Activated CD8-positive, alpha-beta memory T cell treated with anti-CD3 and anti-CD28 coated beads for 36 hours (primary cell): ENCODE results near the gene LUC7L3. TPM values are rescaled to one million over a fixed set of nuclear protein-coding genes. Genes with fewer than 3 reads are reported as not detected.

ENCODE experiments used
- CTCF ChIA-PET: fragments of 350-600 bp; sonication (Branson Sonifier 250); formaldehyde crosslinking; loops from one replicate; lab custom pipeline; 2021; ENCODE audit warnings: antibody characterized with exemption; lab: Charles Lee
- POLR2A ChIA-PET: fragments of 350-600 bp; sonication (Branson Sonifier 250); formaldehyde crosslinking; loops from one replicate; lab custom pipeline; 2021; ENCODE audit warnings: antibody characterized with exemption; lab: Charles Lee
- total RNA-seq, 2 experiments: library from RNA; stranded (reverse); gene quantifications; one replicate each; pipeline ENCODE4 v1.2.3, GENCODE V29; 2021

Gene LUC7L3
- total RNA-seq, 2 experiments from 2014 or later, result 107 to 112 TPM

GRCh38 chr17:50728881-50729765, 9.7 kb downstream of the LUC7L3 start:
- POLR2A ChIA-PET, result interaction anchor here (1.3 kb wide), 1 partner anchor 10 kb away, joined by 5 read pairs; the partner anchor contains the start of gene LUC7L3
- CTCF ChIA-PET, result interaction anchor here (0.5 kb wide), 1 partner anchor 122 kb away, joined by 3 read pairs; no protein-coding TSS in a partner anchor

- CTCF ChIA-PET, result interaction anchor here (0.7 to 0.9 kb wide), 2 partner anchors 10 to 51 kb away, joined by 3 read pairs; no protein-coding TSS in a partner anchor
- POLR2A ChIA-PET, result no interaction called here
Measured at GRCh38 chr17:50731575-50732460, 12.4 kb downstream of the LUC7L3 start.

- ChIA-PET CTCF (no interaction called here), POLR2A (no interaction called here)
Measured at GRCh38 chr17:50735287-50735686, 15.9 kb downstream of the LUC7L3 start.

GRCh38 chr17:50737118-50737698, 17.8 kb downstream of the LUC7L3 start:
- POLR2A ChIA-PET, result no interaction called here
- CTCF ChIA-PET, result no interaction called here

GRCh38 chr17:50739098-50739497, 19.7 kb downstream of the LUC7L3 start:
- POLR2A ChIA-PET, result interaction anchor here (1.1 kb wide), 1 partner anchor 20 kb away, joined by 3 read pairs; the partner anchor contains the start of gene LUC7L3
- CTCF ChIA-PET, result interaction anchor here (0.9 kb wide), 1 partner anchor 44 kb away, joined by 3 read pairs; no protein-coding TSS in a partner anchor

GRCh38 chr17:50745631-50746030, 26.2 kb downstream of the LUC7L3 start:
- CTCF ChIA-PET, result no interaction called here
- POLR2A ChIA-PET, result no interaction called here

GRCh38 chr17:50749245-50749644, 29.8 kb downstream of the LUC7L3 start:
- ChIA-PET CTCF (no interaction called here), POLR2A (no interaction called here)

GRCh38 chr17:50754521-50754920, 35.1 kb downstream of the LUC7L3 start:
- POLR2A ChIA-PET, result no interaction called here
- CTCF ChIA-PET, result no interaction called here

- ChIA-PET POLR2A (interaction anchor here (0.8 kb wide), 1 partner anchor 39 kb away, joined by 6 read pairs; the partner anchor contains the start of gene LUC7L3), CTCF (no interaction called here)
Measured at GRCh38 chr17:50758524-50758923, 39.1 kb downstream of the LUC7L3 start.

GRCh38 chr17:50758989-50759544, 39.7 kb downstream of the LUC7L3 start:
- CTCF ChIA-PET, result no interaction called here
- POLR2A ChIA-PET, result interaction anchor here (0.8 kb wide), 1 partner anchor 40 kb away, joined by 6 read pairs; the partner anchor contains the start of gene LUC7L3

- ChIA-PET CTCF (no interaction called here), POLR2A (no interaction called here)
Measured at GRCh38 chr17:50762177-50762576, 42.8 kb downstream of the LUC7L3 start.

- POLR2A ChIA-PET, result interaction anchor here (0.6 kb wide), 1 partner anchor 33 kb away, joined by 5 read pairs; no protein-coding TSS in a partner anchor
Measured at GRCh38 chr17:50763716-50764475, 44.5 kb downstream of the LUC7L3 start.

GRCh38 chr17:50764734-50765149, 45.3 kb downstream of the LUC7L3 start:
- POLR2A ChIA-PET, result interaction anchor here (0.6 kb wide), 1 partner anchor 83 kb away, joined by 12 read pairs; no protein-coding TSS in a partner anchor
- CTCF ChIA-PET, result no interaction called here

More at GRCh38 chr17:50763716-50764475, 44.5 kb downstream of the LUC7L3 start:
- CTCF ChIA-PET, result interaction anchor here (1.2 kb wide), 1 partner anchor 19 kb away, joined by 7 read pairs; no protein-coding TSS in a partner anchor

GRCh38 chr17:50765454-50766221, 46.2 kb downstream of the LUC7L3 start:
- ChIA-PET POLR2A (no interaction called here), CTCF (no interaction called here)

GRCh38 chr17:50766222-50767023, 47.0 kb downstream of the LUC7L3 start:
- POLR2A ChIA-PET, result no interaction called here
- CTCF ChIA-PET, result no interaction called here

GRCh38 chr17:50767030-50767429, 47.6 kb downstream of the LUC7L3 start:
- ChIA-PET POLR2A (no interaction called here), CTCF (no interaction called here)
